Urothelium cell line (cell line): ENCODE data around the gene ZNF534.
"Not testable (repeated sequence)": the region's sequence is repeated elsewhere in the genome, so short reads cannot be mapped to it uniquely, and the experiment has no call there.

Source experiments
- DNase-seq: peaks from one replicate; pipeline ENCODE4 v3.0.0; 2011; ENCODE audit warnings: low spot score, mixed read lengths
- FAIRE-seq: peaks from 2 replicates; lab custom pipeline; 2011; peaks lifted over from hg19 to GRCh38; lab: Jason Lieb, UNC

The ZNF534 gene

DNA sequence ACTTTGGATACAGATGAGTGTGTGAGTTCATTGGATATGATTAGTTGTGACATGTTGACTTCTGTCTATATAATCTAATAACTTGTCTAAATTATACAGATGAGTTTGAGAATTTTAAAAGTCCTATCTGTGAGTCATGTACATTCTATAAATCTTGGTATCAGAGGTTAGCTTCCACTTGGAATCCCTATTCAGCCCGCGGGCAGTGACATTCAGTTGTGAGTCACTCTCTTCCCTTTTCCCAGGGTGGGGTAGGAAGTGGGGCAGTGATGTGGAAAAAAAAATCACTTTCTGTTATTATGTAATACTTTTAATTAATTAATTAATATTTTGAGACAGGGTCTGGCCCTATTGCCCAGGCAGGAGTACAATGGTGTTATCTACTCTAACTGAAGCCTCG, 65.6 kb downstream of the ZNF534 start:
- no peak for DNase-seq
- FAIRE-seq = no peak

GRCh38 chr19:52498571-52498970, 69.6 kb downstream of the ZNF534 start:
- no peak for FAIRE-seq

DNA sequence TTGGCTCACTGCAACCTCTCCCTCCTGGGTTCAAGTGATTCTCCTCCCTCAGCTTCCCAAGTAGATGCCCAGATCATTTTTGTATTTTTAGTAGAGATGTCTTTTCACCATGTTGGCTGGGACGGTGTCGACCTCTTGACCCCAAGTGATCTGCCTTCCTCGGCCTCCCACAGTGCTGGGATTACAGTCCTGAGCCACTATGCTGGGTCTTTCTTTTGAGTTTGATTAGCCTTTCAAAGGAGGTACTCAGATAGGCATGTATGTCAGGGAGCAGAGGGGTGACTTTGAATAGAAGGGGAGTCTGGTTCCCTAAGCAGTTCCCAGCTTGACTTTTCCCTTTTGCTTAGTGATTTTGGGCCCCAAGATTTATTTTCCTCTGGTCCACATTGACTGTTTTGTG, 71.5 kb downstream of the ZNF534 start:
- FAIRE-seq, DNase-seq: not testable (repeated sequence)

More at GRCh38 chr19:52498571-52498970, 69.6 kb downstream of the ZNF534 start:
- no peak for DNase-seq

GRCh38 chr19:52500991-52501390, 72.0 kb downstream of the ZNF534 start:
- DNase-seq, FAIRE-seq: not testable (repeated sequence)
